Ramos (cell line): Measurements from ENCODE around the gene SARDH.
"Not testable (repeated sequence)": the region's sequence is repeated elsewhere in the genome, so short reads cannot be mapped to it uniquely, and the experiment has no call there.

ENCODE experiments used
- in situ Hi-C: fragments of 300-500 bp; cut with MboI; formaldehyde crosslinking; loops from one replicate; pipeline ENCODE4 v1.14.3; 2022; ENCODE audit warnings: low sequenced_read_pairs; ENCODE audit not compliant: unreplicated experiment

SARDH gene

GRCh38 chr9:133777068-133777791, 39.1 kb upstream of the SARDH start:
- in situ Hi-C loops: no loop called here

GRCh38 chr9:133775951-133776905, 38.1 kb upstream of the SARDH start:
- in situ Hi-C loops: no loop called here

GRCh38 chr9:133775291-133775690, 37.1 kb upstream of the SARDH start:
- in situ Hi-C loops: no loop called here

- in situ Hi-C loops: no loop called here
Observed at GRCh38 chr9:133774799-133775198, 36.6 kb upstream of the SARDH start.

- in situ Hi-C loops: no loop called here
Observed at GRCh38 chr9:133773889-133774655, 35.9 kb upstream of the SARDH start.

GRCh38 chr9:133772581-133772980, 34.4 kb upstream of the SARDH start:
- in situ Hi-C loops: no loop called here

- in situ Hi-C loops: no loop called here
Observed at GRCh38 chr9:133771486-133772482, 33.6 kb upstream of the SARDH start.

- in situ Hi-C loops: no loop called here
Observed at GRCh38 chr9:133770076-133770777, 32.1 kb upstream of the SARDH start.

GRCh38 chr9:133769511-133770075, 31.4 kb upstream of the SARDH start:
- in situ Hi-C loops: no loop called here

GRCh38 chr9:133768859-133769510, 30.8 kb upstream of the SARDH start:
- in situ Hi-C loops: no loop called here

GRCh38 chr9:133768371-133768858, 30.3 kb upstream of the SARDH start:
- in situ Hi-C loops: no loop called here

GRCh38 chr9:133767625-133768024, 29.5 kb upstream of the SARDH start:
- in situ Hi-C loops: no loop called here

- in situ Hi-C loops: no loop called here
Observed at GRCh38 chr9:133767008-133767407, 28.9 kb upstream of the SARDH start.

GRCh38 chr9:133766234-133766633, 28.1 kb upstream of the SARDH start:
- in situ Hi-C loops: not testable (repeated sequence)

- in situ Hi-C loops: no loop called here
Observed at GRCh38 chr9:133763272-133764183, 25.4 kb upstream of the SARDH start.

GRCh38 chr9:133762488-133763271, 24.5 kb upstream of the SARDH start:
- in situ Hi-C loops: no loop called here
